H9 (cell line): ENCODE data around the gene MARCHF3. TPM values are rescaled to one million over a fixed set of nuclear protein-coding genes. Genes with fewer than 3 reads are reported as not detected.

ENCODE experiments used
- DNase-seq: peaks from one replicate; pipeline ENCODE4 v3.0.0-alpha.2; 2017
- H2AFZ ChIP-seq: one replicate; pipeline ENCODE4 v1.6.1; 2013; ENCODE audit warnings: mild to moderate bottlenecking, low read length, control low read depth, moderate library complexity
- H2AK5ac ChIP-seq: 2 replicates; pipeline ENCODE4 v1.6.1; 2013; ENCODE audit warnings: low read length, control low read depth, mixed read lengths; ENCODE audit not compliant: insufficient read length
- H2BK120ac ChIP-seq: one replicate; pipeline ENCODE4 v1.6.1; 2013; ENCODE audit warnings: low read depth, mild to moderate bottlenecking, low read length, control low read depth, inconsistent platforms; ENCODE audit not compliant: poor library complexity, severe bottlenecking
- H2BK12ac ChIP-seq: 2 replicates; pipeline ENCODE4 v1.6.1; 2013; ENCODE audit warnings: low read length, control low read depth, mixed read lengths, low read depth; ENCODE audit not compliant: insufficient read length
- H2BK15ac ChIP-seq: 2 replicates; pipeline ENCODE4 v1.6.1; 2013; ENCODE audit warnings: low read depth, low read length, control low read depth
- H2BK20ac ChIP-seq: one replicate; pipeline ENCODE4 v1.6.1; 2013; ENCODE audit warnings: low read depth, mild to moderate bottlenecking, low read length, control low read depth, inconsistent platforms; ENCODE audit not compliant: poor library complexity, severe bottlenecking
- H2BK5ac ChIP-seq: 2 replicates; pipeline ENCODE4 v1.6.1; 2013; ENCODE audit warnings: low read length, control low read depth, mixed read lengths; ENCODE audit not compliant: insufficient read length
- H3K14ac ChIP-seq: 2 replicates; pipeline ENCODE4 v1.6.1; 2013; ENCODE audit warnings: low read length, control low read depth; ENCODE audit not compliant: insufficient read depth
- H3K18ac ChIP-seq: 2 replicates; pipeline ENCODE4 v1.6.1; 2013; ENCODE audit warnings: low read depth, mild to moderate bottlenecking, mixed read lengths, low read length, control low read depth; ENCODE audit not compliant: insufficient read length
- H3K23ac ChIP-seq: 2 replicates; pipeline ENCODE4 v1.6.1; 2013; ENCODE audit warnings: low read length, control low read depth, mixed read lengths, low read depth; ENCODE audit not compliant: insufficient read length
- H3K23me2 ChIP-seq: 2 replicates; pipeline ENCODE4 v1.6.1; 2013; ENCODE audit warnings: low read depth, mild to moderate bottlenecking, mixed read lengths, low read length, control low read depth; ENCODE audit not compliant: insufficient read length, poor library complexity, severe bottlenecking
- H3K27ac ChIP-seq: 2 replicates; pipeline ENCODE4 v1.5.1; 2013; ENCODE audit warnings: low read length, control low read depth, mixed read lengths, low read depth; ENCODE audit not compliant: insufficient read length
- H3K27me3 ChIP-seq: 2 replicates; pipeline ENCODE4 v1.6.1; 2013; ENCODE audit warnings: low read length, control low read depth, inconsistent platforms; ENCODE audit not compliant: insufficient read depth
- H3K4ac ChIP-seq: 2 replicates; pipeline ENCODE4 v1.6.1; 2013; ENCODE audit warnings: low read depth, mild to moderate bottlenecking, control low read depth, inconsistent platforms, low read length, moderate library complexity
- H3K4me1 ChIP-seq: 2 replicates; pipeline ENCODE4 v1.6.1; 2013; ENCODE audit warnings: low read length, control low read depth, inconsistent platforms; ENCODE audit not compliant: insufficient read depth
- H3K4me2 ChIP-seq: 2 replicates; pipeline ENCODE4 v1.6.1; 2013; ENCODE audit warnings: low read length, control low read depth, mixed read lengths; ENCODE audit not compliant: insufficient read length, insufficient read depth
- H3K56ac ChIP-seq: 2 replicates; pipeline ENCODE4 v1.6.1; 2013; ENCODE audit warnings: low read depth, mild to moderate bottlenecking, mixed read lengths, low read length, control low read depth; ENCODE audit not compliant: insufficient read length
- H3K79me1 ChIP-seq: 2 replicates; pipeline ENCODE4 v1.6.1; 2013; ENCODE audit warnings: low read depth, mild to moderate bottlenecking, moderate library complexity, low read length, control low read depth, inconsistent platforms; ENCODE audit not compliant: insufficient read depth, poor library complexity, severe bottlenecking
- H3K79me2 ChIP-seq: 2 replicates; pipeline ENCODE4 v1.6.1; 2013; ENCODE audit warnings: low read length, control low read depth, inconsistent platforms; ENCODE audit not compliant: insufficient read depth
- H3K9ac ChIP-seq: 2 replicates; pipeline ENCODE4 v1.6.1; 2013; ENCODE audit warnings: low read length, control low read depth, mixed read lengths; ENCODE audit not compliant: insufficient read length; ENCODE audit errors: extremely low read depth
- H3K9me3 ChIP-seq: one replicate; pipeline ENCODE4 v1.6.1; 2013; ENCODE audit warnings: low read depth, low read length, inconsistent platforms; ENCODE audit not compliant: control insufficient read depth
- H3T11ph ChIP-seq: one replicate; pipeline ENCODE4 v1.6.1; 2013; ENCODE audit warnings: mild to moderate bottlenecking, low read length, control low read depth, inconsistent platforms
- H4K20me1 ChIP-seq: one replicate; pipeline ENCODE4 v1.6.1; 2013; ENCODE audit not compliant: control insufficient read depth, insufficient read length, insufficient read depth
- H4K5ac ChIP-seq: 2 replicates; pipeline ENCODE4 v1.6.1; 2013; ENCODE audit warnings: low read depth, mild to moderate bottlenecking, mixed read lengths, low read length, control low read depth; ENCODE audit not compliant: insufficient read length
- H4K8ac ChIP-seq: replicated peaks from 2 replicates; pipeline ENCODE4 v1.6.1; 2013; ENCODE audit warnings: low read length, control low read depth, mixed read lengths, low read depth; ENCODE audit not compliant: insufficient read length
- H4K91ac ChIP-seq: 2 replicates; pipeline ENCODE4 v1.6.1; 2013; ENCODE audit warnings: low read depth, mild to moderate bottlenecking, moderate library complexity, mixed read lengths, low read length, control low read depth; ENCODE audit not compliant: insufficient read length
- H3K27ac Mint-ChIP-seq, 3 experiments: 2 replicates in 2 of 3; 3 replicates in 1 of 3; pipeline ENCODE4 v1.8.0; 2020 to 2021; ENCODE audit warnings: mixed read lengths in 3 of 3, mild to moderate bottlenecking in 1 of 3, moderate library complexity in 1 of 3
- H3K27me3 Mint-ChIP-seq: 2 replicates; pipeline ENCODE4 v1.8.0; 2021; ENCODE audit warnings: low read depth, mild to moderate bottlenecking, moderate library complexity, mixed read lengths
- H3K36me3 Mint-ChIP-seq, 3 experiments: 2 replicates in 2 of 3; 3 replicates in 1 of 3; pipeline ENCODE4 v1.8.0; 2020 to 2021; ENCODE audit warnings: low read depth in 3 of 3, mixed read lengths in 3 of 3; ENCODE audit not compliant: insufficient read depth in 1 of 3
- H3K4me1 Mint-ChIP-seq, 2 experiments: 2 replicates each; pipeline ENCODE4 v1.8.0; 2020; ENCODE audit warnings: mixed read lengths in 2 of 2
- H3K4me3 Mint-ChIP-seq, 2 experiments: 2 replicates in 1 of 2; 3 replicates in 1 of 2; pipeline ENCODE4 v1.8.0; 2020 to 2021; ENCODE audit warnings: mild to moderate bottlenecking in 2 of 2, mixed read lengths in 2 of 2, moderate library complexity in 1 of 2
- H3K9me3 Mint-ChIP-seq, 2 experiments: 2 replicates in 1 of 2; 3 replicates in 1 of 2; pipeline ENCODE4 v1.8.0; 2020; ENCODE audit warnings: mild to moderate bottlenecking in 2 of 2, mixed read lengths in 2 of 2, moderate library complexity in 1 of 2
- WGBS: extraction: QIAGEN DNeasy Blood & Tissue Kit; methylation state at CpG from one replicate; pipeline ENCODE4 v1.1.7; 2013; ENCODE audit warnings: missing lambda C conversion rate, low lambda C conversion rate, mixed read lengths; ENCODE audit not compliant: insufficient read length; ENCODE audit errors: extremely low coverage; 5-methylcytosine and 5-hydroxymethylcytosine counted together
- total RNA-seq: library from RNA; stranded (reverse); gene quantifications from 2 replicates; pipeline ENCODE4 v1.2.1, GENCODE V29; 2021
- TF ChIP-seq, protein P1 (sequence below): fragments of 200-600 bp; sonication (generic); conservative IDR thresholded peaks from 3 replicates; pipeline ENCODE4 v1.8.0; 2021; ENCODE audit warnings: antibody characterized with exemption, mild to moderate bottlenecking

The MARCHF3 gene
- total RNA-seq, 1 experiment from 2014 or later, result 17.7 TPM

DNA sequence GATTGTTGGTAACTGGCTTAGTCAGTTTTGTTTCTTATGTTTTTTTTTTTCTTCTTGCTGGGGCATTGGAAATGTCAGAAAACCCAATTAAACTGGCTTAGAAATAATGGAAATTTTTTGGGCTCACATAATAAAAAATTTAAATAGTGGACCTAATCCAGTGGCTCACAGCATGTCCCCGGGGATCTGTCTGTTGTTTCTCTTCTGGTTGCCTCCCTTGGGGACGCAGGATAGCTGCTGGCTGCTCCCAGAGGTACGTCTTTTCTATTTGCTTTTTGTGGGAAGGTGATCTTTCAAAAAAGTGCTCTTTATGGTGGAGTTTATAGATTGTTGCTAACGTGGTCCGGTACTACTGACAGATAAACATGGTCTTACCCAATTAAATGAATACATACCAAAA lies 201.3 kb downstream of the MARCHF3 start:
- Histone ChIP-seq H2AK5ac (no peak overlapping the region), H3K18ac (no peak overlapping the region), H3K23me2 (no peaks in the 10 kb centered on the region), H3K9me3 (no peaks in the 10 kb centered on the region), H3K79me2 (no peaks in the 10 kb centered on the region), H2BK15ac (no peak overlapping the region), H3K9ac (no peak overlapping the region), H4K5ac (no peak overlapping the region), H4K91ac (no peak overlapping the region), H4K20me1 (no peaks in the 10 kb centered on the region), H3K79me1 (no peaks in the 10 kb centered on the region), H3K23ac (no peak overlapping the region), H3K27me3 (no peaks in the 10 kb centered on the region), H2BK5ac (no peak overlapping the region), H2BK20ac (no peak overlapping the region), H3T11ph (no peak overlapping the region), H3K27ac (no peak overlapping the region), H4K8ac (no peak overlapping the region), H3K4ac (no peak overlapping the region), H2AFZ (no peak overlapping the region), H2BK120ac (no peak overlapping the region), H3K14ac (no peak overlapping the region), H3K4me2 (no peak overlapping the region), H3K56ac (no peak overlapping the region), H2BK12ac (no peak overlapping the region), H3K4me1 (0 out of 2 replicates have a peak, but pooled peaks cover 2% of the 10 kb centered on the region)
- H3K27ac Mint-ChIP-seq, result peak overlapping the region in 1 of 3 experiments; percentile 5; a peak in 1 of 7 replicates
- peaks cover 26 to 30% of the 10 kb centered on the region in 2 experiments for H3K4me1 Mint-ChIP-seq
- no peak for DNase-seq
- TF ChIP-seq, protein P1, sequence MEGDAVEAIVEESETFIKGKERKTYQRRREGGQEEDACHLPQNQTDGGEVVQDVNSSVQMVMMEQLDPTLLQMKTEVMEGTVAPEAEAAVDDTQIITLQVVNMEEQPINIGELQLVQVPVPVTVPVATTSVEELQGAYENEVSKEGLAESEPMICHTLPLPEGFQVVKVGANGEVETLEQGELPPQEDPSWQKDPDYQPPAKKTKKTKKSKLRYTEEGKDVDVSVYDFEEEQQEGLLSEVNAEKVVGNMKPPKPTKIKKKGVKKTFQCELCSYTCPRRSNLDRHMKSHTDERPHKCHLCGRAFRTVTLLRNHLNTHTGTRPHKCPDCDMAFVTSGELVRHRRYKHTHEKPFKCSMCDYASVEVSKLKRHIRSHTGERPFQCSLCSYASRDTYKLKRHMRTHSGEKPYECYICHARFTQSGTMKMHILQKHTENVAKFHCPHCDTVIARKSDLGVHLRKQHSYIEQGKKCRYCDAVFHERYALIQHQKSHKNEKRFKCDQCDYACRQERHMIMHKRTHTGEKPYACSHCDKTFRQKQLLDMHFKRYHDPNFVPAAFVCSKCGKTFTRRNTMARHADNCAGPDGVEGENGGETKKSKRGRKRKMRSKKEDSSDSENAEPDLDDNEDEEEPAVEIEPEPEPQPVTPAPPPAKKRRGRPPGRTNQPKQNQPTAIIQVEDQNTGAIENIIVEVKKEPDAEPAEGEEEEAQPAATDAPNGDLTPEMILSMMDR, result no peak
- no peaks in the 10 kb centered on the region for H3K27me3 Mint-ChIP-seq
- H3K36me3 Mint-ChIP-seq, result peaks cover 42 to 89% (median 75%) of the 10 kb centered on the region in 3 experiments; a peak in 6 of 7 replicates
- H3K9me3 Mint-ChIP-seq, result no peaks in the 10 kb centered on the region
- no peak overlapping the region for H3K4me3 Mint-ChIP-seq
- WGBS, result no CpG with 5 or more reads among the region's 5 CpGs
